GM21423 (cell line): ENCODE data around the gene KCNF1.
"Not testable (repeated sequence)": the region's sequence is repeated elsewhere in the genome, so short reads cannot be mapped to it uniquely, and the experiment has no call there.

Source experiments
- ATAC-seq: cut with Tn5 transposase; IDR thresholded peaks from one replicate; pipeline ENCODE4 v1.9.1; 2021; ENCODE audit warnings: mild to moderate bottlenecking, moderate library complexity; ENCODE audit not compliant: unreplicated experiment

The KCNF1 gene

DNA sequence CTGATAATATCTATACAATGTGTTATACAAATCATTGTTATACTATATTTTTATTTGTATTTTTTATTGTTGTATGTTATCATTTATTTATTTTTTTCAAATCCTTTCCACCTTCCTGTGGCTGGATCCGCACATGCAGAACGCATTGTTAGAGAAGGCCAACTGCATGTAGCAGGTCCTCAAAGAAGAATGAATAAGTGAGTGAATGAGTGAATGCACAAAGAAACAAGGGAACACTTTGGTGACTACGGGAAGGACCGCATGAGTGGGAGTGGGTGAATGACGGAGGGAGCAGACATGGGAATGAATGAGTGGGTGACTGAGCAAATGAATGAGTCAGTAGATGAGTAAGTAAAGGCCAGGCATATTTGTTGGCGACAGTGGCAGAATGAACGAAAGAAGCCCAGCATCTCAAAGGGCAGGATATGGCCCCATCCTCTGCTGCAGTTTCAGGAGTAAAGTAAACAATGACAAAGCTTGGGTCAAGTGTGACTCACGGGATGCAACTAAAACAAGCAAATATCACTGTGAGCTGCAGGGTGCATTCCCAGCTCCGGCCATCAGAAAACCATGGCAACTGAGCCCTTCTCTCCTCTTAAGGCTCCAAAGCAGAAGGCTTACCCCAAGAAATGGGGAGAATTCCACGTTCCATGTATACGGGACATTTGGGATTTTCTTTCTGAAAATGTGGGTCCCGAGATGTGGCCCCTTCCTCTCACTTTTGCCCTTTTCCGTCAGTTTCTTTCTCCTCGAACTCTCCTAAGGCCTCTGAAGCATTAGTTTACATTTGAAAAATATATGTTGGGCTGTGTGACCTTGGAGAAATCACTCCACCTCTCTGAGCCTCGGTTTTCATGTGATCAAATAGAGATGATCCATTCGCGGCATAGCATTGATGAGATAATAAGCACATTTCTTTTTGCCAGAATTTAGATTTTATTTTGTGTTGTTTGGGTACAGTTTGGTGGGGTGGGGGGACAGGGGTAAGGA lies 24.5 kb downstream of the KCNF1 start:
- ATAC-seq, result no peak

GRCh38 chr2:10939058-10939457 lies 27.3 kb downstream of the KCNF1 start:
- ATAC-seq, result no peak

GRCh38 chr2:10940596-10940995 lies 28.9 kb downstream of the KCNF1 start:
- ATAC-seq, result no peak

- no peak for ATAC-seq
These were observed 29.6 kb downstream of the KCNF1 start for GRCh38 chr2:10941383-10941782.

GRCh38 chr2:10944799-10945198 lies 33.1 kb downstream of the KCNF1 start:
- ATAC-seq, result no peak

DNA sequence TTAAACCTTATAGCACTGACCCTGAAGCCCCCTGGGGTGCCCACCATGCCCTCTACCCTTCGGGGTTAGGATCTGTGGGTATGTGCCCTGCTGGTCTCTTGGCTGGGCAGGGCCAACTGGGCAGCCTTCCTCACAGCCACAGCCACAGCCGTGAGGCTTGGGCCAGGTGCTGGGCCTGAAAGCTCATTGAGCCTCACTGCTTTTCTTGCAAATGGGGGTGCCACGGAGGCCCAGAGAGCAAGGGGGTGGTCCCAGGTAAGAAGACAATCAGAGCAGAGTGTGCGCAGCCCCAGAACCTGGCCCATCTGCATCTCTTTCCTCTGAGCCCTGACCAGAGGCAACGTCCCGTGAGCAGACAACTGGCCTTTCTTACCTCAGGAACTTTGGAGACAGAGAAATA lies 34.7 kb downstream of the KCNF1 start:
- ATAC-seq, result no peak

GRCh38 chr2:10947005-10947440 lies 35.3 kb downstream of the KCNF1 start:
- no peak for ATAC-seq

DNA sequence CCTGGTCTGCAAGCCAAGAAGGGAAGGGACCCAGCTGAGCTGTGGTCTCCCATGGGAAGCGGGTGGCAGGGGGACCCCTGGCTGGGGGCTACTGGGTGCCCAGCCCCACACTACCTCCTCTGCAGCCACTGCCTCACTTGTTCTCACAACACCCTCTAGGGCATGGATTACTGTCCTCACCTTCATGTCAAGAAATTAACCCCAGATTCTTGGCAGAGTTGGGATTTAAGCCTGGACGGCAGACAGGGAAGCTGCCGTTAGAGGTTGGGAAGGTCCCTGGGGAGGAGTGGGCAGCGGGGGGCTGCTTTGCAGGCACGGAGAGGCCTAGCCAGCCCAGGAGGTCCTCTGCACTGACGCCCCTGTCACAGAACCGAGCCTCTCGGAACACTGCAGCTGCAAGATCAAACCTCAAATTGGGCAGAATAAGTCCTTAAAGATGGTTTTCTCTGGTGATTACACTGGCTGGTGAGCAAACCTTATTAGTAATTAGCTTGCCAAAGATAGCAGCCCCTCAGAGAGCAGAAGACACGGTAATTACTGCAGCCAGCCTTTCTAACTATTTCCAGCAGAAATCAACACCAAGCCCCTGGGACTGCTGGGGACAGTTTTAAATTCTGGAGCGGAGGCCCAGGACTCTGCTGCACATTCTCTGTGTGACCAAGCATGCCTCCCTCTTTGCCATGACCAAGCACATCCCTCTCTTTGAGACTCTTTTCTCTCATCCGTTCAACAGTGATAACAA lies 35.9 kb downstream of the KCNF1 start:
- ATAC-seq, result no peak

- no peak for ATAC-seq
These were observed 36.4 kb downstream of the KCNF1 start for GRCh38 chr2:10948188-10948564.

DNA sequence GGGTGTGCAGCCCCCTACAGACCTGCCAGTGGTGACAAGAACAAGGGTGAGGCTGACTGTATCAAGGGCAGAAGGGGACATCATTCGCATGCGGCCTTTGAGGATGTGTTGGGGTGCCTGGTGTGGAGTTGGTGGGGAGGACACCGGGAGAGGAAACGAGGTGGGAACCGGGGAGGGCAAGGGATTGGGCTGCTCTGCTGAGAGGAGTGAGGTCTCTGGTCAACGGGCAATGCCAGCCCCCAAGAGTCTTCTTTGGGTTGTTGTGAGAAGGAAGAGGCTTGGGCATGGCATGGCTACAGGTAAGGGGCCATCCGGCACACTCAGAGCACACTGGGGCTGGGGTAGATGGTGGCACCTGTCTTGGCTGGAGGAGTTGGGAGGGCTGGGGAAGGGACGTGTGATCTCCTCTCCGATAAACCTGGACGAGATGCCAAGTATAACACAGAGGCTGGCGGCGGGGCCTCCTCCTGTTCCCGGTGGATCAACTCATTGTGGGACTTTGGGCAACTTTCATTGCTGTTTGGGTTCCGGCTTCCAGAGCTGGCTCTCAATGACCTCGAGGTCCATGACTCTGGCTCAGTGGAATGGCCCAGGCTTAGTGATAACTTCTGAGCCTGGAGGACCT lies 37.0 kb downstream of the KCNF1 start:
- ATAC-seq, result no peak

DNA sequence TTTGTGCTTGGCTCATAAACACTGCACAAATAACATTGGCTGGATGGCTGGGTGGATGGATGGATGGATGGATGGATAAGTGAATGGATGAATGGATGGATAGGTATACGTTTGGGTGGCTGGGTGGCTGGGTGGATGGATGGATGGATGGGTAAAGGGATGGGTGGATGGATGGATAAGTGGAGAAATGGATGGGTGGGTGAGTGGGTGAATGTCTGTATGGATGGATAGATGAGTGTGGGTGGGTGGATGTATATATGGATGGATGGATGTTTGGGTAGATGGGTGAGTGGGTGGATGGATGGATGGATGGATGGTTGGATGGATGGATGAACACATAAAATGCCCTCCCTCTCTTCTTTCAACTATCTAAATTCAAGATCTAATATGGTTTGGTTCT lies 38.1 kb downstream of the KCNF1 start:
- ATAC-seq, result no peak

DNA sequence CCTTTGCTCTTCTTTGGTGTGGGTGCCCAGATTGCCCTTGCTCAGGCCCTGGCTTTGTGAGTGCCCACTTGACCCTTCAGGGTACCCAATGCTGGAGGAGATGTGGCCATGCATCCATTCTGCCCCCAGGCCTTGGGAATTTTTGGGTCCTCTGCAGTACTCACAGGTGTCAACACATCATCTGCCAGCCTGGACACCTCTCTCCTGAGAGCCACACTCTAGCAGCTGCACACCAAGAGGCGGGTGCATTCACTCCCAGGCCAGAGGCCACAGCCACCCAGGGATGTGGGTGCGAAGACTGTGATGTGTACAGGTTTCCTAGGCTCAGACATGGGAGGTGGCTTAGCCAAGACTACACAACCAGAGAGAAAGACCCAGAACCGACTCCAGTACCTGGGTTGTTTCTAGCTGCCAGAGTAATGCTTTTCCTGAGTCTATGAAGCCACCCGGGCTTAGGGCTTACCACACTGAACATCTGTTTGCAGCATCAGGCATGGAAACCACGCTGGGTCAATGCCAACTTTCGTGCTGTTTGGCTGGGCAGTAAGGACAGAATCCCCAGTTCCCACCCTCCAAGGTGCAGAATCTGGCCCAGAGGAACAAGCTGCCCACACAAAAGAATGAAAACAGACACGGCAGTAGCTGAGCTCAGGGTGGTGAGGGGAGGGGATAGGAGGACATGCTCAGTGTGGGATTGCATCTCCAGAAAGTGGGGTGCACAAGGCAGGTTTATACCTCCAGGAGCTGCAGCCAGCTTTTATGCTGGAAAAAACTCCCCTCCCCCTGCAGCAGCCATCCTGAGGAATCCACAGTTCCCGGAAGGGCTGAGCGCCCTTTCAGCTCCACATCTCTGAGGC lies 40.1 kb downstream of the KCNF1 start:
- ATAC-seq, result no peak

DNA sequence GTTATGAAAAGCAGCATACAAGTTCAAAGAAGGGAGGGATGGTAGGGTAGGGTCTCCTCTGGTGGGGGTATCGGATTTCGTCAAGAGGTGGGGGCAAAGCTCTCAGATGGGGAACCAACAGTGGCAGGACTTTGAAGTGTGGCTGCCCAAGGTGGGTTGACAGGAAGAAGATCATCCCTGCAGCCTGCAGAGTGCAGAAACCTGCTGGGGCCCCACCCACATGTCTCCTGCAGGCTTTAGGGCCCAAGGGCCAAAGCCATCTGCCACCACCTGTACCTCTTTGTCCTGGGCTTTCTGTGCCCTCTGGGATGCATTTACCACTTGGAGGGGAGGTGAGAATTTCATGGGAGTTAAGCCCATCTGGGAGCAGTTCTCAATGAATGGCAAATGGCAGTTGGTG lies 42.7 kb downstream of the KCNF1 start:
- no peak for ATAC-seq

DNA sequence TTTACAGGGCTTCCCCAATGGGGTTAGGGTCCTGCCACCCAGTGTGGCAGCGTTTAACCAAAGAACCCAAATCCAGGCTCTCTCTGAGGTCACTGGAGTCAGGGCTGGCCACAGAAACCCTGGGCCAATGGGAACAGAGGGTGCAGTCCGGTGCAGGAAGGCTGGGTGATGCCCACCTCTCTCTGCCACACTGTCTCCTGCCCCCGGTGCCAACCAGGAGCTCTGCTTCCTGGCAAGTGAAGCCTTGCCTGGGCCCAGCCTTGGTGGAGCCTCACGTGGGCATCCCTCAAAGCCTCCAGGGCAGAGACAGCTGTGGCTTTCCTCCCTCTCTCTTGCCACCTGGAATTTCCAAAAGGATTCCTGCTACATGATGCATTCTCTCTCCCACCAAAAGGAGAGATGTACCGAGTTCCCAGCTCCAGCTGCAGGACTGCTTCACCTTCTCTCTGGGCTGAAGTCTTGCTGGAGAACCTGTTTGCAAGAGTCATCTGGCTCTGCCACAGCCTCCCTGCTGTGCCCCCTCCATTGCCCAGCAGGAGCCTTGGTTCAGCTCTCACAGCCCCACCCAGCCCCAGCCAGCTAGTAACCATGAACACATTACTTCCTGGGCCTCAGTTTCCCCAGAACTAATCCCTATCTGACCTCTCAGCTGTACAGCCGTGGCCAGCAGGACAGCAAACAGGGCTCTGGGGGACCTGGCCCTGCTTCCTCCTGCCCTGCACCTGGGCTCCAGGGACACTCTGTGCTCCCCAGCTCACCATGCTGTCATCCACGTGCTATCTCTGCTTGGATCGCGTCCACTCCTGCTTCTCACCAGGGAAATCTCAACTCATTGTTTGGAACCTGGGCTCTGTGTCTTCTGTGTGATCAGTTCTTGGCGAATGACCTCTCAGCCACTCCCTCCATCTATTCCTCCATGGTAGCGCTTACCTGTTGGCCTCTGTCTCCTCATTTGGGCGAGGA lies 43.4 kb downstream of the KCNF1 start:
- no peak for ATAC-seq

- ATAC-seq, result no peak
These were observed 44.5 kb downstream of the KCNF1 start for GRCh38 chr2:10956006-10956790.

DNA sequence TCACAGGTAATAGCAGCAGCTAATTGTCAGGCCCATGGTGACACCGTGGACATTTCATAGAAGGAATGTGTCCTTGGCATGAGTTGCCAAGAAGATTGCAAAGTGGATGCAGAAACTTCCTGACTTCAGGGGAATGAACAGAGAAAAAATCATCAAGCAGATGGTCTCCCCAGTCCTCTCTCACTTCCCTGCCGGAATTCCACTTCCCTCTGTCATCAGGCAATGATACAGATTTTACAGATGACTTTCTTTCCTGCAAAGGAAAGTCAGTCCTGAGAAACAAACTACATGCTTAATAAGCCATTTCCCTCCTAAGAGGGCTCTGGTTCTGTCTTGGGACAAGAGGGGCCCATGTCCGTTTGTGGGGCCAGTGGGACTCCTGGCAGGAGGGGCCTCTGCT lies 45.7 kb downstream of the KCNF1 start:
- ATAC-seq, result no peak

DNA sequence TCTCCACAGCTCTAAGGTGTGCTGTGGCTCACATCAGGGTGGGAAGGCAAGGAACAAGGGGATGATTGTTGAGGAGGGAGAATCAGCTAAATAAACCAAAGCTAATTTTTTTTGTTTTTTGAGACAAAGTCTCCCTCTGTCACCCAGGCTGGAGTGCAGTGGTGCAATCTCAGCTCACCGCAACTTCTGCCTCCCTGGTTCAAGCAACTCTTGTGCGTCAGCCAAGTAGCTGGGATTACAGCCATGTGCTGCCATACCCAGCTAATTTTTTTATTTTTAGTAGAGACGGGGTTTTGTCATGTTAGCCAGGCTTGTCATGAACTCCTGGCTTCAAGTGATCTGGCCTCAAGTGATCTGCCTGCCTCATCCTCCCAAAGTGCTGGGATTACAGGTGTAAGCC lies 46.7 kb downstream of the KCNF1 start:
- ATAC-seq, result not testable (repeated sequence)

DNA sequence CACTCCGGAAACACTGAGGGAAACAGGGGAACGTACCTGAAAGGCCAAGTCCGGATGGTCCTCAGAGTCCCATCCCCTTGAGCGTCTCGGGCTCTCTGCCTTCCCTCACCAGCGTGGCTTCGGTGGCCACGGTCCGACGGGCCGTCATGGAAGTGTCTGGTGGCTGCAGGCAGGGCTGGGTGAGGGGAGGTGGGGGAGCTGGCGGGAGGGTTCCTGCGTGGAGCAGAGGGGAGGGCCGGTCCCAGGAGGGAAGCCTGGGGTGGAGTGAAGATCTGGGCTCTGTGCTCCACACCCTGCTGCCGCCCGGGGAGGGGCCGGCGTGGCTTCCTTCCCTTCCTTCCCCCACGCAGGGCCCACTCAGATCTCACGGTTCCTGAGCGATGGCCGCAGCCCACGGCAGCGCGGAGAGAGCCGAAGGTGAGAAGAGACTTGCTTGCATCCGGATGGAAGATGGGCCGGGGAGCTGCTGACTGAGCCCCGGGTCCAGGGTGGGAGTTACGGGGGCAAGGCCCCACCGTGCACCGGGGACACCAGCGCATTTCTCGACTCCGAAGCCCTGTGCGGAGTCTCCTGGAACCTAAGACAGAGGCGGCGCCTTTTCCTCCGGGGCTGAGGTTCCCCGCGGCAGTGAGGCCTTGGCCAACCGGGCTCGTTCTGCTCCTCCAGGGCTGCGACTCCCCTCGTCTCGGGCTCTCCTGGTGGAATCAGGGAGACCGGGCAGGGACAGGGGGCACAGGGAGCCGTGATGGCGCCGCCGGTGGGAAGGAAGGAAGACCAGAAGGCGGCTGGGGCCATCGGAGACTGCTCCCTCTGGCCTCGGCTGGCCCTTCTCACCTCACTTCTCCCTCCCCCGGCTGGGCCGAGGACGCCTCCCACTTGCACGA lies 49.1 kb downstream of the KCNF1 start:
- no peak for ATAC-seq
